GM19463 (cell line): Measurements from ENCODE around the gene SLC52A3.

Experiments used
- ATAC-seq: cut with Tn5 transposase; IDR thresholded peaks from one replicate; pipeline ENCODE4 v1.9.1; 2021; ENCODE audit warnings: mild to moderate bottlenecking, moderate library complexity; ENCODE audit not compliant: unreplicated experiment

The SLC52A3 gene

DNA sequence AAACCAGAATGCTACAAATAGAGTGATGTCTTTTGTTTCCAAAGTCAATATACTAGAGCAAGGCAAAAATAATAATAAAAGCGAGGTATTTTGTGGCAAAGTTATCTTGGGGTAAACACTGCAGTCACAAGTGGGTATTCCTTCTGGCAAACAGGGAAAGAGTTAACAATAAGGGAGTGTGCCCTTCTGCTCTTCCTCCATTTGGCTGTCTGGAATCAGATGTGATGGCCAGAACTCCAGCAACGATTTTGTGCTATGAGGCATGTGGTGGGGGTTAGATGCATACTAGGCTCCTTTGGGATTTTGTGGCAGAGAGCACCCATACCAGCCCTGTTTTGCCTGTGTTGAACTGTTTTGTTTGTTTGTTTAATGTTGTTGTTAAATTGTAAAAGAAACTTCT is 2.4 kb upstream of the SLC52A3 start:
- ATAC-seq: no peak

DNA sequence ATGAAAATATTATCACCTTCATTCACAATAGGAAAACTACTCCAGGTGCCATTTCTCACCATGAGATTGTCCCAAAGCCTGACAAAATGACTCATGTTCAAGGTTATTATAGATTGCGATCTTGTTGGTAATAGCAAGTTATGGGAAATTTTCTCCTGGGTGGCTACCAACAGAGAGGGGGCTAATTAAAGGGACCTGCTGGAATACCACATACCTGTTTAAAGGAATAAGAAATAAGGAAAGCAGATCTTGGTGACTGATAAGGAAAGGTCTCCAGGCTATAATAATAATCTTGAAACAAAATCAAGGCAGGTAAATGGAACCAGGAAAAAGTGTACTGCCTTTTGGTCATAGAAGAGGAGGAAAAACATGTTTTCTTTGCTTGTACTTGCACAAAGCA is 1.4 kb downstream of the SLC52A3 start:
- no peak for ATAC-seq

DNA sequence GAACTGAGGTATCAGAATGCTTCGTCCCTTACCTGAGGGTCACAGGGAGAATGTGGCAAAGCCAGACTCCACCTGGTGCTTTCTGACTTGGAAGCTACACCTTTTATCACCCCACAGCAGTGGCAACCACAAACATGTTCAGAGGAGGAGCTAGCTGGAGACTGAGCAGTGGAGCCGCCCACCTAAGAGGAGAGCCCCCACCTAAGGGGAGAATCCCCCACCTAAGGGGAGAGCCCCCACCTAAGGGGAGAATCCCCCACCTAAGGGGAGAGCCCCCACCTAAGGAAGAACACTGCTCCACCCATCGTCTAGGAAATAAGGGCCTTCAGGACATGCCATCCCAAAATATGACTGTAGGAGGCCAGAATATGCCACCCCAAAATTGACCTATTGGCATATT is 4.0 kb downstream of the SLC52A3 start:
- ATAC-seq: no peak

DNA sequence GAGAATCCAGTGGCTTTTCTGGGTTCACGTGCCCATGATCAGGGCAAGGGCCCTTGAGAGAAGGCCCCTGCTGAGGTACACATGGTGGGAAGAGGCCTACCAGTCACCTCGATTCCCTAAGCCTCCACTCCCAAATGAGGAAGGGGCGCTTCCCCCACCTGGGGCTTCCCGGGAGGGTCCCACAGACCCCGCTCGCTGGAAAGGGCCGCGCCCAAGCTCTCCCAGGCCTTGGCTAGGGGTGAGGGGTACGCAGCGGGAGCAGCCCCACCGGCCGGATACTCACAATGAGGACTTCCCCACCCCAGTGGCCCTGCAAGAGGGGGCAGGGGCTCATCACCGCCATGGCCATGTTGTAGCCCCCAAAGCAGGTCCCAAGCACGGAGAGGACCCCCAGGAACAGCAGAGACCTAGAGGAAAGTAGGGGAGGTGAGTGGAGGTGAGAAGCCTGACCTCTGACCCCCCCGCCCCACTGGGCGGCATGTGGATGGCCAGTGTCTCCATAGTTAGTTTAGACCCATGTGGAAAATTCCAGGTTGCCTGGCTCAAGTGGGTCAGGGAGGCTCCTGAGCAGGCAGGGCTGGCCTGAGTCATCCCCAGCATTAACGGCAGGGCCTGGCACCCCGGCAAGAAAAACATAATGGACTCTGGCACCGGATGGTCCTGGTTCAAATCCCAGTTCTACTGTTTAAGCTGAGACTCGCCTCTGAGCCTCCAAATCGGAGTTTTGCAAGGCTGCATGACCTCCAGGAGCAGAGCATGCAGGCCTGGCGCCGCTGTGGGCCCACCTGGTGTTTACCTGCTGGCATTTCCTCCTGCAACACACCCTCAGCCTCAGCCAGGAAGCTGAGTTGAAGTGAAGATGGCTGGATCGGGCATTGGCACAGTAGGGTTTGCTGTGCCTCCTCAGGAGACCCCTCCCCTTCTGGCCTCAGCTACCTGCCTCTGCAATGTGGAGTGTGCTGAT is 6.6 kb downstream of the SLC52A3 start:
- no peak for ATAC-seq

DNA sequence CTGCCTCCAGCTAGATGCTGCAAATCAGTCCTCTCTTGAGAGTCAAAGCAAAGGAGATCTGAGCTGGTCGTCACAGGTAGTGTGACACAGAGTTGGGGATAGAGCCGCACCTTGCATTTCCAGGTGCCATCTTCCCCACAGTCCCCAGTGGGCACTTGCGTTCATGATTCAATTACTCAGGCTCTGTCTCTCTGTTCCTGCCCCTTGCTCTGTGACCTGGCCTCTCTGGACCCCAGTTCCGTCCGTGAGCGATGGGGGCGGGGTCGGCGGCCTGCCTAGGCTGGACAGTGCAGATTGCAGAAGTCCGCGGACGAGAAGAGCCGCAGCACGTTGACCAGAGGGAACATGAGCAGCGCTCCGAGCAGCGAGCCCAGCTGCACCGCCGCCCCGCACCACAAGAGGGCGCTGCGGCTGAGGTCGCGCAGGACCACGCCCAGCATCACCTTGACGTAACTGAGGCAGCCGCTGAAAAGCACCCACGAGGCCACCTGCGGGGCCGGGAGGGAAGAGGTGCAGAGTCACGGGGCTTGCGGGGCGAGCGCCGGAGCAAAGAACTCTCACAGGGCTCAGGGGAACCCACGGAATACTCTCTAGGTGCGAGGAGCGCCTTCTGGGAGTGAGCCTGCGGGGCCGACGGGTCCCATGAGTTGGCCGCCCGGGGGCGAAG is 7.4 kb downstream of the SLC52A3 start:
- no peak for ATAC-seq

DNA sequence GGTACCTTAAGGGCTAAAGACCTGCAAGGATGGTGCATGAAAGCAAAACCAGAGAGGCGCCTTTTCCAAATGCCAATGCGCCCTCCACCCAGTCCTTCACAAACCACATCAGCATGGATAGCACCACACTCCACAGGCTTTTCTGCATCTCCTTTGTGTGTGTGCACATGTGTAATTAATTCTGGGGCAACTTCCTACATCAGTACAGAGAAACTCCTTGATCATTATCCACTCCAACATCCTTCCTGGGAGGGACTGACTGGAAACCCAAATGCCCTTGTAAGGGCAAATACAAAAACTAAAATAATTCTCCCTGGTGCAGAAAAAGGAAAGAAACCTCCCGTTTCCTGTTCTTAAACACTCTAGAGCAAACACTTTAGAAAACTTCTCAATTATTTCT is 10.8 kb downstream of the SLC52A3 start:
- ATAC-seq: no peak

DNA sequence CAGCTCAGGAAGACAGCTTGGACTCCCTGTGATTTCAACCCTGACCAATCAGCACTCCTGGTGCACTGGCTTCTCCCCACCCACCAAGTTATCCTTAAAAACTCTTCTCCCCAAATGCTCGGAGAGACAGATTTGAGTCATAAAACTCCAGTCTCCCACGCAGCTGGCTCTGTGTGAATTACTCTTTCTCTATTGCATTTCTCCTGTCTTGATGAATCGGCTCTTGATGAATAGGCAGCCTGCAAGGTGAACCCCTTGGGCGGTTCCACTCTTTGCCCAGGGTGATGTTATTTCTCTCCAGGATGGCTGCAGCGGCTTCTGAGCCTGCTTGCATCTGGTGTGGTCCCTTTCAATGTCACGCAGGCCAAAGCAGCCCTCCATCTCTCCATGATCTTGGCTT is 12.4 kb downstream of the SLC52A3 start:
- ATAC-seq: no peak

DNA sequence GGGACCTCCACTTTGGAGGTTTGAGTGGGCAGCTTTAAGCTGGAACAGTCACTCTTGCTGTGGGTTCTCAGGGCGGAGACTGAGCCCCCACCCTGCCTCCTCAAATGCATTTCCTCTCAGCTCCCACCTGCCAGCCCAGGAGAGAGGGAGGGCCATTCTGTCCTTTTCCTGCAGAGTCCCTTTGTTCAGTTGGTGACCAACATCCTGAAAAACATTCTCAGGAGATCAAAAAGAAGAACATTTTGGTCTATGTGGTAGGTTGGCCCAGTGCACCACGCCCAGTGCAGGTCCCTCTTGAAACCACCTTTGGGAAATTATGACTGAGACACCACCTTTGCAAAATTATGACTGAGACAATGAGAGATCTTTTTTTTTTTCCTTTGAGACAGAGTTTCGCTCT is 13.4 kb downstream of the SLC52A3 start:
- ATAC-seq: no peak

DNA sequence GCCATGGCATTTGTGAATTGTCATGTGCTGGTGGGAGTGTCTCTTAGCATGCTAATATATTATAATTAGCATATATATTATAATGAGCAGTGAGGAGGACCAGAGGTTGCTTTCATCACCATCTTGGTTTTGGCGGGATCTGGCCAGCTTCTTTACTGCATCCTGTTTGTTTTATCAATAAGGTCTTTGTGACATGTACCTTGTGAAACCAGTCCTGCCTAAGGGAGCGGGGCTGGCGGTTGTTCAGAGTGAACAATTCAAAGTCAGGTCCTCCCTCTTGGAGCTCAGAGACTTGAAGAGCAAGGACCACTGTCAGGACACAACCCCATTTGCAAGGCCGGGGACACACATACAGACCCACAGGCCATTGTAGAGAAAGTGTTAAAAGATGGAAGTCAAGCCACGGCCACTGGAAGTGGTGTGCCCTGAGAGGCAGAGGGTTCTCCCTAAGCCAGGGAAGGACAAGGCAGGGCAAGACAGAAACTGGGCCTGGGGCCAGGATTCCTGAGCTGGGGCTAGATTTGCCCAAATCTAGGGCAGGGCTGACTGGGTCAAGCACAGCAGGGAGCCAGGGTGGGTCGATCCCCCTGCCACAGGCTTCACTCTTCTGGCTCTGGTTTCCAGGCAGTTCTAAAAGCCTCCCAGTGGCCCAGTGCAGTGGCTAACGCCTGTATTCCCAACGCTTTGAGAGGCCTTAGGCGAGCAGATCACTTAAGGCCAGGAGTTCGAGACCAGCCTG is 14.2 kb downstream of the SLC52A3 start:
- ATAC-seq: no peak

DNA sequence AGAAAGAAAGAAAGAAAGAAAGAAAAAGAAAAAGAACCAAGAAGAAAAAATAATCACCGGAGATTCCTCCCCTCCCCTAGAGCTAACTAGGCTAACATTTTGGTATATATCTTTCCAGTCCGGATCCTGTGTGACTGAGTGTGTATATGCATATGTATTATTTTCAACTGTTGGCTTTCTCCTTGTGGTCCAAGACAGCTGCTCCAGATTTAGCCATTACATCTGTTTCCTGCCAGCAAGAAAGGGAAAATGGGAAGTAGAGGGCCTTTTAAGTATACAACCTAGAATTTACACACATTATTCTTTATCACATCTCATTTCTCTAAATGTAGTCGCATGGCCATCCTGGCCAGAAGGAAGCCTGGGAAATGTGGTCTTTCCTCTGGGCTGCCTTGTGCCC is 15.2 kb downstream of the SLC52A3 start:
- ATAC-seq: no peak

DNA sequence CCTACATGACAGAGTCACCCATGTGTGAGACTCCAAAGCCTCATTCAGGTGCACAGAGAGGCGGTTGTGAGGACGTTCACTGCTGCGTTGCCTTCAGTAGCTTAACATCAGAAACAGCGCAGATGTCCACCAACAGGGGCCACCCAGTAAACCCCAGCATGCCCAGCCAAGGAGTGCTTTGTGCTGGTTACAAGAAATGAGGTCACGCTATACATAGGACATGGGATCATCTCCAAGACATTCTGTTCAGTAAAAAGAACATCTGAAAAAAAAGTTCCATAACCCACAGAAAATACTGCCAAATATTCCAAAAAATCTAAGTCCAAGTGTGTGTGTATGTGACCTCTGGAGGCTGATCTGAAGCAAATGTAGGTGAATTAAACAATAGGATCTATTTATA is 16.0 kb downstream of the SLC52A3 start:
- ATAC-seq: no peak

DNA sequence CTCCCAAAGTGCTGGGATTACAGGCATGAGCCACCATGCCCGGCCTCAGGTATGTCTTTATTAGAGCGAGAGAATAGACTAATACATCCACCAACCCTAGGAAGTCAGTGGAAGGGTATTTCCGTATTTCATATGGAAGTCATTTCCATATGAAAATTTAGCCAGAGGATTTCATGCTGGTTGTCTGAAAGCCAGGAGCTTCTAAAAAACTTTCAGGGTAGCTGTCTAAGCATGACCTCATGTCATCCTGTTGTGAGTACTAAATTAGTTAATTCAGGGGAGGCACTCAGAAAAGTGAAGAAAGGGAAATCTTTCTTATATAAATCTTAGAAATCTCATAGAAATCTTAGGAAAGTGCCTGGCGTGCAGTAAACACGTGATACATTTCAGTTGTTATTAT is 16.5 kb downstream of the SLC52A3 start:
- ATAC-seq: no peak

DNA sequence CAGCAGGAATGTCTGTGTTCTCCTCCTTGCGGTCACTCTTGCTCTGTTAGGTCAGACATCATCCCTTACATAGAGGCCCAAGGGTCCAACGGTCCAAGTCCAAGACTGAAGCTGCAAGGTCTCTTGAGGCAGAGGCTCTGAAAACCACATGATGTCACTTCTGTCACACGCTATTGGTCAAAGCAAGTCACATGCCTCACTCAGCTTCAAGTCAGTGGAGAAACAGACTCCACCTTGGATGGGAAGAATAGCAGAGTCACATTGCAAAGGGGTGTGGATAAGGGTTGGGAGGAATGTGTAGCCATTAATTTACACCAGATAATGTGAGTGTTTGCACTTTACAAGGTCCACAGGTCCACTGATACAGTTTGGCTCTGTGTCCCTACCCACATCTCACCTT is 17.5 kb downstream of the SLC52A3 start:
- ATAC-seq: no peak

DNA sequence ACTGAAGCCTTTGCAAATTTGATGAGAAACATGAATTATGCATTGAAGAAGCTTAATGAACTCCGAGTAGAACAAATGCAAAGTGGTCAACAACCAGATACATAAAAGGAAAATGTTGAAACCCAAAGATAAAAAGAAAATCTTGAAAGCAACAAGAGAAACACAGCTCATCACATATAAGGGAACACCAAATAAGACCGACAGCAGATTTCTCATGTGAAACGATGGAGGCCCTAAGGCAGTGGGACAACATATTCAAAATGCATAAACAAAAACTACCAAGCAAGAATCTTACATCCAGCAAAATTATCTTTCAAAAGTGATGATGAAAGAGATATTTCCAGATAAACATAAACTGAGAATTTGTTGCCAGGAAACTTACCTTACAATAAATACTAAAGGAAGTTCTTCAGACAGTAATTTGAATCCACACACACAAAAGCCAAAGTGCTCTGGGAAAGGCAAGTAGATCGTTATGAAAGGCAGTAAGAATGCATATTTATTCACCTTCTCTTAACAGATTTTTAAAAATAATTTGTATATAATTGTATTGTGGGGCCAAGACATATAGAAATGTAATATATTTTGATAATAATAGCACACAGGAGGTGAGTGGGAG is 22.5 kb downstream of the SLC52A3 start:
- ATAC-seq: no peak

DNA sequence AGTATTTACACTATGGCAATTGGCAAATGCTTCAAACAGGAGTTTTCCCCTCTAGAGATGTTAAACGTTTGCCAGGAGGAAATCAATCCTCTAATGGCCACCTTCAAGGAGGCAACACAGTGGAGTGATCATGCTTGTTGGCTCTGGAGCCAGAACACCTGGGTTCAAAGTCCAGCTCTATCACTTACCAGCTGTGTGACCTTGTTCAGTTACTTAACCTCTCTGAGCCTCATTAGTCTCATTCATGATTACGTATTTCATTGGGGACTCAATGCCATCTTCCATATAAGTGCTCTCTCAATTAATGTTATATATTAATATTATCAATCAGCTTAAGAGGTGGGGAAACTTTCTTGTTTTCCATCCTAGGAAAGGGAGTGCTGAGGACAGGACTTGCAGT is 26.1 kb downstream of the SLC52A3 start:
- ATAC-seq: no peak

DNA sequence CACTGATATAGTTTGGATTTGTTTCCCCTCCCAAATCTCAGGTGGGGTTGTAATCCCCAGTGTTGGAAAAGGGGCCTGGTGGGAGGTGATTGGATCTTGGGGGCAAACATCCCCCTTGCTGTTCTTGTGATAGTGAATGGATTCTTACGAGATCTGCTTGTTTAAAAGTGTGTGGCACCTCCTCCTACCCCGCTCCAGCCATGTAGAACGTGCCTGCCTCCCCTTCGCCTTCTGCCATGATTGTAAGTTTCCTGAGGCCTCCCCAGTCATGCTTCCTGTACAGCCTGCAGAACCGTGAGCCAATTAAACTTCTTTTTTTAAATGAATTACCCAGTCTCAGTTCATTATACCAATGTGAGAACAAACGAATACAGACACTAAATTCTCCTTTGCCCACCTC is 26.7 kb downstream of the SLC52A3 start:
- no peak for ATAC-seq

DNA sequence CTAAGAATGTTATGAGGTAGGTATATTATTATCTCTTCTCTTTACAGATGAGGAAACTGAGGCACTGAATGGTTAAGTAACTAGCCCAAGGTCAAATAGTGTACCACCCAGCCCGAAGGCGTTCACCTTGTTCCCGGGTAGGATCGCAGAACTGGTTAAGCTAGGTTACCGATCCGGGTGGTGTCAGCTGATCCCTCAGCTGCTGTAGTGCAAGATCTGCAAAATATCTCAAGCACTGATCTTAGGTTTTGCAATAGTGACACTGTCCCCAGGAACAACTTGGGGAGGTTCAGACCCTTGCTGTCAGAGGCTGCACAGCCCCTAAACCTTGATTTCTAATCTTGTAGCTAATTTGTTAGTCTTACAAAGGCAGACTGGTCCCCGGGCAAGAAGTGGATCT is 28.1 kb downstream of the SLC52A3 start:
- ATAC-seq: no peak

DNA sequence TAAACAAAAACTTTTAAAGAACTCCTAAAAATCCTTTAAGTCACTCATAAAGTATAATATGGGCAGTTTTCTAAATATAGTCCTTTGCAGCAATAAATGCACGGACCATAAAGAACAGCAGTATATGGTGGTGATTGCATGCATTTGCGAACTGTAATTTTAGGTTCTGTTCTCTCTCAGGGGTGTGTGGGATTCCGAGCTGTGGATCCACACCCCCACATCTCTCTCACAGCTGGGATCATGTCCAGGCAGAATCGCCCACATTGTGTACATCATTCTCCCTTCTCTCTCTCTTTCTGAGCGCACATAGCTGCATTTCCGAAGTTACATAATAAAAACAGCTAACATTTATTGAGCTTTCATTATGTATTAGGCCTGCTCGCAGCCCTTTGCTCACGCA is 28.6 kb downstream of the SLC52A3 start:
- ATAC-seq: no peak

DNA sequence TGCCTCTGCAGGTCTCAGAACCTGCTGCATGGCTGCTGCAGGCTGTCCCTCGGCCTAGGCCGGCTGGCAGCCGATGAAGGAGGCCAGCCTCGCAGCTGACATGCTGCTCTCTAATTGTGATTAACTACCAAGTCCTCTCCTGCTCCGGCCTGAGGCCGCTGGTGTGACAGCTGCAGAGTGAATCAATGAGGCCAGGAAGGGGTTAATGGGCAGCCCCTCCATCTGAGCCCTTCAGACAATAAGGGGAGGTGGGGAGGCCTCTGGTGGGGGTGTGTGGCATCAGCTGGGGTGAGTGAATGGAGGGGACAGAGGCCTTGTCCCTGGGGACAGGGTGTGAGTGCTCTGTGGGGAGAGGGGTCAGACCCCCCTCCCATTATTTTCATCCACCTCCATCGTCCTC is 34.4 kb downstream of the SLC52A3 start:
- ATAC-seq: no peak

DNA sequence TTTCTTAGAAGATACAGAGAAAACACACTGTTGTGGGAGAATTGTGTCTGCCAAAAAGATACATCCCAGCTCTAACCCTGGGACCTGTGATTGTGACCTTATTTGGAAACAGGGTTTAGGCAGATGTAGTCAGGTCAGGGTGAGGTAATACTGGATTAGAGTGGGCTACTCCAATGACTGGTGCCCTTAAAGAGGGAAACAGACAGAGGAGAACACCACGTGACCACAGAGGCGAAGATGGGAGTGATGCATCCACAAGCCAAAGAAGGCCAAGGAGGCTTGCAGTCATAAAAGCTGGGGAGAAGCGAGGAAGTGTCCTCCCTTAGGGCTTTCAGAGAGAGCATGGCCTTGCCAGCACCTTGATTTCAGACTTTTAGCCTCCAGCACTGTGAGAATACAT is 35.6 kb downstream of the SLC52A3 start:
- ATAC-seq: no peak

DNA sequence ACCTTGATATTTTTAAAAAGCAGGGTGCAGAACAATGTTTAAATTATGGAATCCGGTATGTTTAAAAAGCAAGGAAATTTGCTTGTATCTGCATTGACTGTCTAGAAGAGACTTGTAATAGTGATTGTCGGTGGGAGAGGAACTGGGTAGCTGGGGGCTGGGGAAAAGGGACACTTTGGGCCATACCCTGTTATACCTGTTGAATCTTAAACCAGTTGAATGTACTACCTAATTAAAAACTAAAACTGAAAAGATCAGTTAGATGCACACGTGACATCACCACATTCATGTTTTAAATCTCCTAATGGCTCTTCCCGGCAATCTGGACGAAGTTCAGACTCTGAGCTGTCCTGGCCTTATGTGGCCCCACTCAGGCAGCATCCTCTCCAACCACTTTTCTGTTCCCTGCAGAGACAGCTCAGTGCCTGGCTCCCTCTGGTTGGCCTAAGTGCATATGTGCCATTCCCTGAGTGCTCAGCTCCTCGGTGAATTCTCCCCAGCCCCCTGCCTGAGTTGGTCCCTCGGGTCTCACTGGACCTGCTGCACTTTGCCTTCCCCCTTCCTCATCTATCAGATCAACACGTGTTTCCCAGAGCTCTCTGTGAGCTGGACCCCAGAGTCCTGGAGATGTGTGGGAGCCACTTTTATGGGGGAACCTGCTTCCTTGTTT is 36.3 kb downstream of the SLC52A3 start:
- ATAC-seq: no peak
